GM15510 (cell line): Measurements from ENCODE around the gene KRTAP6-3.

Source experiments
- POLR2A ChIP-seq: IDR thresholded peaks from 3 replicates; pipeline ENCODE4 v1.6.1; 2011; ENCODE audit warnings: borderline replicate concordance; ENCODE audit not compliant: insufficient read length; ENCODE audit errors: extremely low read depth

The KRTAP6-3 gene

GRCh38 chr21:30612132-30612531 lies 19.9 kb downstream of the KRTAP6-3 start:
- TF ChIP-seq POLR2A: no peak

- no peak for TF ChIP-seq POLR2A
Measured at GRCh38 chr21:30613836-30614235, 21.6 kb downstream of the KRTAP6-3 start, which contains the start of gene KRTAP6-1. KRTAP6-1 (minus strand) TSS chr21:30613930; CDS start chr21:30613904, 26 bp downstream.

- TF ChIP-seq POLR2A: no peak
Measured at GRCh38 chr21:30615199-30615598, 23.0 kb downstream of the KRTAP6-3 start.

- TF ChIP-seq POLR2A: no peak
Measured at GRCh38 chr21:30616125-30616524, 23.9 kb downstream of the KRTAP6-3 start, which contains the start of gene KRTAP20-1. KRTAP20-1 (plus strand) TSS chr21:30616425; CDS start chr21:30616455, 30 bp downstream.

- no peak for TF ChIP-seq POLR2A
Measured at GRCh38 chr21:30620080-30620479, 27.8 kb downstream of the KRTAP6-3 start.

- TF ChIP-seq POLR2A: no peak
Measured at GRCh38 chr21:30620522-30620921, 28.3 kb downstream of the KRTAP6-3 start, which contains the start of gene KRTAP20-4. KRTAP20-4 (plus strand) TSS chr21:30620627.

- TF ChIP-seq POLR2A: no peak
Measured at GRCh38 chr21:30623362-30623761, 31.1 kb downstream of the KRTAP6-3 start.

- no peak for TF ChIP-seq POLR2A
Measured at GRCh38 chr21:30625449-30626165, 33.4 kb downstream of the KRTAP6-3 start.

- no peak for TF ChIP-seq POLR2A
Measured at GRCh38 chr21:30628109-30628508, 35.9 kb downstream of the KRTAP6-3 start.

GRCh38 chr21:30629200-30629599 lies 37.0 kb downstream of the KRTAP6-3 start:
- TF ChIP-seq POLR2A: no peak

- no peak for TF ChIP-seq POLR2A
Measured at GRCh38 chr21:30634906-30635305, 42.7 kb downstream of the KRTAP6-3 start, which contains the start of gene KRTAP20-2. KRTAP20-2 (plus strand) TSS chr21:30635206; CDS start chr21:30635264, 58 bp downstream.

- no peak for TF ChIP-seq POLR2A
Measured at GRCh38 chr21:30638686-30639085, 46.4 kb downstream of the KRTAP6-3 start.

- no peak for TF ChIP-seq POLR2A
Measured at GRCh38 chr21:30642564-30642963, 50.3 kb downstream of the KRTAP6-3 start, which contains the start of gene KRTAP20-3. KRTAP20-3 (plus strand) TSS chr21:30642864.
